GM19035 (cell line): Measurements from ENCODE around the gene SUDS3.
"Not testable (repeated sequence)": the region's sequence is repeated elsewhere in the genome, so short reads cannot be mapped to it uniquely, and the experiment has no call there.

Experiments
- ATAC-seq: cut with Tn5 transposase; IDR thresholded peaks from one replicate; pipeline ENCODE4 v1.9.1; 2021; ENCODE audit not compliant: unreplicated experiment

SUDS3 gene

GRCh38 chr12:118376089-118377020, at the start of gene SUDS3:
TSS of gene SUDS3 (plus strand) at chr12:118376555. CDS start at chr12:118376692, 137 bp downstream.
- ATAC-seq: peak; percentile 30

GRCh38 chr12:118326991-118327390, 49.4 kb upstream of the SUDS3 start:
- ATAC-seq: no peak

GRCh38 chr12:118327391-118327790, 49.0 kb upstream of the SUDS3 start:
- no peak for ATAC-seq

DNA sequence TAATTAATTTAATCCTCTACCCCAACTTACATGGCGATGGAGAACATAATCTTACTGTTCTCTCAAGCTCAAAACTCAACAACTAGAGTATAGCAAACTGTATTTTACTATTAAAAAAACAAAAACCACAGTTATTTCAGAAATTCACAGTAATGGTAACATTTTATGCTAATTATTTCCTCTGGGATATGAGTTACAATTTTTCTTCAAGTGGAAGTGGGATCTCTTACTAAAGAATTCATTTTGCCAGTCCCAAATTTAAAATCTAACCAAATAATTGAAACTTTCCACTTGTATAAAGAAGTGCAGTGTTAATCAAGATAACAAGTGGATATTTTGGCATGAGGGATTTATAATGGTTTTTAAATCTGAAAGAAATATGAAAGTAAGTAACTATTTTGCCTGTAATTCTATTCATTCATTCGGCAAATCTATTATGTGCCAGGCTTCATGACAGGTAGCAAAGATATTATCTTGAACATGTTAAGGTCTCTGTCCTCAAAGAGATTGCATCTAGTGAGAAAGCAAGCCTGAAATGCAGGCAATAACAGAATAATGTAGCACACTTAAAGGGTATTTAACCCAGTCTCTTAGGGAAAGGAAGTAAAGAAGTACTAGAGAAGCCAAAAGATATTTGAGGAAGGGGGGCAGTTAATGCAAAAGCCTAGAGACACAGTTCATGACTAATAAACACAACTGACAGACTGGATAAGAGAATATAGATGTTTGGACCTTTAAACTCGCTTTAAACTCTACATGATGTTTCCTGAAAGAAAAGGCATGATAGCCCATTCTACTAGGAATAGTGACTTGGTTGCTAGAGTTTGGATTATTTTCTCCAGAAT, 47.6 kb upstream of the SUDS3 start:
- ATAC-seq: no peak

- peak; percentile 65 for ATAC-seq
Observed at GRCh38 chr12:118330421-118331018, 45.8 kb upstream of the SUDS3 start.

DNA sequence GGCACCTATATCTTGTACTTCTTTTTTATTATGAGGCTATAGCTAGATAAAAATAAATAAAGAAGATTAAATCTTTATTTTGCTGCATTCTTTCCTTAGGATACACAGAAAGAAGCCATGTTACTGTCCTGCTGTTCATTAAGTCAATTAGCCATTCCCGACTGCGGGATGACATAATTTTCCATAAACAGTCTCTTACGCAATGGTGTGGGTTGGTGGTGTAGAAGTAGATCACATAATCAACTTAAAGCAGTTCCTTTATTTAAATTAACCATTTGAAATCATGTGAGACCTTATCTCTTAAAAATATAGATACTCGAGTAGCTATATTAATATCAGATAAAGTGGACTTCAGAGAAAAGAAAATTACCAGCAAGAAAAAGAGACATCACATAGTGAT, 43.8 kb upstream of the SUDS3 start:
- ATAC-seq: no peak

GRCh38 chr12:118334241-118334640, 42.1 kb upstream of the SUDS3 start:
- ATAC-seq: no peak

DNA sequence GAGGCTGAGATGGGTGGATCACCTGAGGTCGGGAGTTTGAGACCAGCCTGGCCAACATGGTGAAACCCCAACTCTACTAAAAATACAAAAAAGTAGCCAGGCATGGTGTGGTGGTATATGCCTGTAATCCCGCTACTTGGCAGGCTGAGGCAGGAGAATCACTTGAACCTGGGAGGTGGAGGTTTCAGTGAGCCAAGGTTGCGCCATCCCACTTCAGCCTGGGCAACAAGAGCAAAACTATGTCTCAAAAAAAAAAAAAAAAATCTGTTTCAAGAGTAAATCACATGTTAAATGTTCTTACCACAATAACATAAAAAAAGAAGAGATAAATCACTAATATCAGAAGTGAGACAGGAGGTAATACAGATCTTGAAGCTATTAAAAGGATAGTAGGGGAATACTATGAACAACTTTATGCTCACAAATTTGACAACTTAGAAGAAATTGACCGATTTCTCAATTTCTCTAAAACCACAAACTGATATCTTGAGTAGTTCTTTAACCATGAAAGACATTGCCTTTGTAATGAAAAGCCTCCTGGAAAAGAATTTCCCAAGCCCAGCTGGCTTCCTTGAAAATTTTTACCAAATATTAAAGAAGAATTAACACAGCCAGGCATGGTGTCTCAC, 41.3 kb upstream of the SUDS3 start:
- no peak for ATAC-seq

DNA sequence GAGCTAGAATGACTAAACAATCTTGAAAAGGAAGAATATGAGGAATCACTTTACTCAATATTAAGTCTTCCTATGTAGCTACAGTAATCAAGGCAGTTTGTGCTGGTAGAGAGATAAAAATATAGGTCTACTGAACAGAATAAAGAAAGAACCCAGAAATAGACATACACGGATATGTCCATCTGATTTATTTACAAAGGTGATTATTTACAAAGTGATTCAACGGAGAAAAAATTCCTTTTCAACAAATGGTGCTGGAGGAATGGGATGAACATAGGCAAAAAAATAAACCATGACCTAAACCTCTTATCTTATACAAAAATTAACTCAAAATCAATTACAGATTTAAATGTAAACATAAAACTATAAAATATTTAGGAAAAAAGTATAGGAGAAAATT, 40.2 kb upstream of the SUDS3 start:
- ATAC-seq: no peak

- no peak for ATAC-seq
Observed at GRCh38 chr12:118337194-118337838, 39.0 kb upstream of the SUDS3 start.

- no peak for ATAC-seq
Observed at GRCh38 chr12:118342090-118342489, 34.3 kb upstream of the SUDS3 start.

GRCh38 chr12:118344829-118345228, 31.5 kb upstream of the SUDS3 start:
- no peak for ATAC-seq

DNA sequence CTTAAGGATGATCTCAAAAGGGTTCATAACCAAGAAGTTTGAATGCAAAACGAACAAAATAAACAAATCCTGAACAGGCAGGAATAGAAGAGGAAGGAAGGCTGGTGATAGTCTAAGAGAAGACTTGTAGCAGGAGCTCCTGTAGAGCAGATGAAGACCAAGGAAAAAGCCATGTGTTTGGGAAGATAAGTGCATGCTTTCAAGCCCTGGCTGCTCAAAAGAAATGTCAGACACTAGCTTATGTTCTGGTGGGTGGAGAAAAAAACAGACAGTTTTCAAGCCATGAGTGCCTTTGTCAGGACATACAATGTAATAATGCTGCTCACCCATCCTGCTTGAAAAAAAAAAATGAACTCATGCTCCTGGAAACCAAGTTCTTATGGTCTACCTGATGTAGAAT, 31.0 kb upstream of the SUDS3 start:
- ATAC-seq: no peak

GRCh38 chr12:118346895-118347294, 29.5 kb upstream of the SUDS3 start:
- no peak for ATAC-seq

DNA sequence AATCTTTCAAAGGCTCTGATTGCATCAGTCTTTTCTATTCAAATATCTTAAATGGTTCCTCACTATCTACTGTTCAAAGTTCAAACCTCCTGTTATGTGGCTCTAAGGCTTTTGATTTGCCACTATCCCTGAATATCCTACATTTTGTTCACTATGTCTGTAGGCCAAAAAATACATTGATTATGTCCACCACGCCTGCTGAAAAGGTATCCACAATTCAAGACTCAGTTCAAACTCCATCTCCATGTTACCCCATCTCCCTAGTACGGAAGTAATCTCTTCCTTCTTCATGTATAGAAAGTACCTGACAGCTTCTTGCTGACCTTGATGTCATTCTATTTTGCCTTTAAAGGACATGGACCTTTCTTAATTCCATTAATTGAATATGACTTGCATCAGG, 28.4 kb upstream of the SUDS3 start:
- ATAC-seq: no peak

DNA sequence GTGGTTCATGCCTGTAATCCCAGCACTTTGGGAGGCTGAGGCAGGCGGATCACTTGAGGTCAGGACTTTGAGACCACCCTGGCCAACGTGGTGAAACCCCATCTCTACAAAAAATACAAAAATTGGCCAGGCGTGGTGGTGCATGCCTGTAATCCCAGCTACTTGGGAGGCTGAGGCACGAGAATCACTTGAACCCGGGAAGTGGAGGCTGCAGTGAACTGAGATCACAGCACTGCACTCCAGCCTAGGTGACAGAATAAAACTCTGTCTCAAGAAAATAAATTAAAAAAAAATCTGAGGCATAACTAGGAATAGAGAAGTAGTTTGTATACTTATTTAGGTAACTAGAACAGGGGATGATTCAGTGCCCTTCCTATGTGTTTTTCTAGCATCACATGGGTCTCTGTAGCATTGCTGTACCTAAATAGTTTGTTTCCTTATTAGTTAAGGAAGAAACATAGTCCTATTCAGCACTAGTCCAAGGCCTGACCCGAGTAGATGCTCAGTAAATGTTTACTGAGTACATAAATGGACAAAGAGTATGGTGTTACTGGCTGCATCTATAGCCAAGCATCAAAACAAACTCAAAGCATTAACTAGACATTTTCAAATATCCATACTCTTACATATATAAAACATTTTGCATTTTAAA, 25.3 kb upstream of the SUDS3 start:
- no peak for ATAC-seq

- ATAC-seq: no peak
Observed at GRCh38 chr12:118353721-118354120, 22.6 kb upstream of the SUDS3 start.

DNA sequence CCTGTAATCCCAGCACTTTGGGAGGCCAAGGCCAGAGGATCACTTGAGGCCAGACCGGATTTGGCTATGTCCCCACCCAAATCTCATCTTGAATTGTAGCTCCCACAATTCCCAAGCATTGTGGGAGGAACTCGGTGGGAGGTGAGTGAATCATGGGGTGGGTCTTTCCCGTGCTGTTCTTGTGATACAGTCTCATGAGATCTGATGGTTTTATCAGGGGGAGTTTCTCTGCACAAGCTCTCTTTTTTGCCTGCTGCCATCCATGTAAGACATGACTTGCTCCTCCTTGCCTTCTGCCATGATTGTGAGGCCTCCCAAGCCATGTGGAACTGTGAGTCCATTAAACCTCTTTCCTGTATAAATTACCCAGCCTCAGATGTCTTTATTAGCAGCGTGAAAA, 21.9 kb upstream of the SUDS3 start:
- ATAC-seq: not testable (repeated sequence)

- ATAC-seq: no peak
Observed at GRCh38 chr12:118354903-118355302, 21.5 kb upstream of the SUDS3 start.

- ATAC-seq: no peak
Observed at GRCh38 chr12:118355843-118356242, 20.5 kb upstream of the SUDS3 start.
